Sigmoid colon (tissue), 7 donors: ENCODE data around the gene PAPPA. TPM values are rescaled to one million over a fixed set of nuclear protein-coding genes. Genes with fewer than 3 reads are reported as not detected.

ENCODE experiments used
- DNase-seq: peaks from one replicate; pipeline ENCODE4 v3.0.0-alpha.2; 2019
- H3K27ac ChIP-seq, 4 donors: fragments of 200-600 bp; sonication (generic); one replicate each; pipeline ENCODE4 v1.5.1; 2016 to 2019; ENCODE audit warnings: mild to moderate bottlenecking in 1 of 4
- H3K27me3 ChIP-seq, 3 donors: fragments of 200-600 bp; sonication (generic); one replicate each; pipeline ENCODE4 v1.5.1; 2019; ENCODE audit warnings: mild to moderate bottlenecking in 1 of 3
- H3K36me3 ChIP-seq, 4 donors: fragments of 200-600 bp; sonication (generic); one replicate each; pipeline ENCODE4 v1.5.1; 2016 to 2019
- H3K4me1 ChIP-seq, 4 donors: fragments of 200-600 bp; sonication (generic); one replicate each; pipeline ENCODE4 v1.5.1; 2017 to 2019
- H3K4me3 ChIP-seq, 4 donors: fragments of 200-600 bp; sonication (generic); one replicate each; pipeline ENCODE4 v1.5.1; 2017 to 2019; ENCODE audit warnings: mild to moderate bottlenecking in 2 of 4, moderate library complexity in 1 of 4
- H3K9me3 ChIP-seq, 4 donors: fragments of 200-600 bp in 3 of 4; sonication (generic) in 3 of 4; one replicate each; pipeline versions ENCODE4 v1.5.1 to v1.6.1; 2013 to 2019
- CTCF ChIP-seq, 4 experiments: fragments of 450-650 bp in 3 of 4; fragments of 200-600 bp in 1 of 4; IDR thresholded peaks; one replicate each; pipeline ENCODE4 v1.5.1; 2016 to 2019; ENCODE audit warnings: antibody characterized with exemption in 4 of 4, mild to moderate bottlenecking in 3 of 4, moderate library complexity in 2 of 4
- EP300 ChIP-seq, 4 donors: sonication (generic); formaldehyde crosslinking; IDR thresholded peaks; one replicate each; pipeline ENCODE4 v1.6.1; 2017; ENCODE audit warnings: antibody characterized with exemption in 4 of 4
- POLR2A ChIP-seq, 2 donors: fragments of 450-650 bp; IDR thresholded peaks; one replicate each; pipeline ENCODE4 v1.6.1; 2016; ENCODE audit warnings: antibody characterized with exemption in 2 of 2, mild to moderate bottlenecking in 2 of 2, moderate library complexity in 2 of 2
- POLR2AphosphoS5 ChIP-seq, 4 donors: sonication (generic); formaldehyde crosslinking; IDR thresholded peaks; one replicate each; pipeline ENCODE4 v1.6.1; 2017; ENCODE audit warnings: antibody characterized with exemption in 4 of 4
- WGBS, 2 donors: extraction: QIAGEN DNeasy Blood & Tissue Kit; methylation state at CpG; one replicate each; pipeline ENCODE4 v1.1.7; 2013; 5-methylcytosine and 5-hydroxymethylcytosine counted together
- intact Hi-C: fragments of 100-400 bp; cut with DNase I; formaldehyde crosslinking; loops from one replicate; pipeline ENCODE4 v1.15.1; 2023
- polyA plus RNA-seq, 3 donors: library from polyadenylated mRNA; stranded (reverse); fragments of 200-250 nt; gene quantifications; one replicate each; pipeline ENCODE4 v1.2.3, GENCODE V29; 2013
- total RNA-seq, 4 donors: library from RNA; depleted of rRNA; stranded (reverse); fragments of >200 nt; gene quantifications; one replicate each; pipeline ENCODE4 v1.1.0, GENCODE V29; 2016
- donor health status: healthy with polysubstance abuse.
- donor health status: Bipolar disorder and iron deficiency.
- donor health status: healthy.

The PAPPA gene
- total and polyA plus RNA-seq, 7 donors, result under 0.01 to 6.6 (median 3.6) TPM

GRCh38 chr9:116156621-116157314 lies 3.2 kb downstream of the PAPPA start:
- peaks cover 9 to 55% (median 12%) of the 10 kb centered on the region in 3 donors for H3K27me3 ChIP-seq

GRCh38 chr9:116157436-116158138 lies 4.0 kb downstream of the PAPPA start:
- H3K27ac ChIP-seq, result peak overlapping the region; percentile 70 to 80 (median 75)
- intact Hi-C loops, result loop anchor here (10.0 kb wide), 3 partner anchors 473 to 513 kb away; no protein-coding TSS in a partner anchor

More at GRCh38 chr9:116156621-116157314, 3.2 kb downstream of the PAPPA start:
- peak overlapping the region; percentile 70 to 80 (median 75) for H3K27ac ChIP-seq
- H3K36me3 ChIP-seq, result no peaks in the 10 kb centered on the region
- TF ChIP-seq POLR2A (IDR thresholded peaks at IDR 0.05) (peak in 1 of 2 donors; percentile 18), POLR2AphosphoS5 (IDR thresholded peaks at IDR 0.05) (peak; percentile 15 to 59 (median 29)), EP300 (IDR thresholded peaks at IDR 0.05) (no peak), CTCF (IDR thresholded peaks at IDR 0.05) (no peak)
- intact Hi-C loops, result loop anchor here (10.0 kb wide), 3 partner anchors 472 to 512 kb away; no protein-coding TSS in a partner anchor
- peaks cover 0 to 34% (median 19%) of the 10 kb centered on the region in 4 donors for H3K4me1 ChIP-seq
- H3K9me3 ChIP-seq, result no peaks in the 10 kb centered on the region
- peak; percentile 80 for DNase-seq
- peak overlapping the region in 3 of 4 donors; percentile 27 to 58 (median 28) for H3K4me3 ChIP-seq
- 6 to 12% methylated on average over 24 of the region's 24 CpGs for WGBS, 2 donors

GRCh38 chr9:116160676-116161571 lies 7.3 kb downstream of the PAPPA start:
- Histone ChIP-seq H3K4me3 (no peak overlapping the region), H3K36me3 (no peaks in the 10 kb centered on the region), H3K27me3 (peaks cover 0 to 22% (median 3%) of the 10 kb centered on the region in 3 donors), H3K9me3 (no peaks in the 10 kb centered on the region), H3K4me1 (peaks cover 0 to 10% (median under 1%) of the 10 kb centered on the region in 4 donors), H3K27ac (no peak overlapping the region)
- 57 to 76% methylated on average over 9 of the region's 9 CpGs for WGBS, 2 donors
- intact Hi-C loops, result no loop called here
- TF ChIP-seq POLR2AphosphoS5 (IDR thresholded peaks at IDR 0.05) (no peak), CTCF (IDR thresholded peaks at IDR 0.05) (no peak), EP300 (IDR thresholded peaks at IDR 0.05) (no peak), POLR2A (IDR thresholded peaks at IDR 0.05) (no peak)
- DNase-seq, result no peak

More at GRCh38 chr9:116157436-116158138, 4.0 kb downstream of the PAPPA start:
- H3K36me3 ChIP-seq, result no peaks in the 10 kb centered on the region
- TF ChIP-seq POLR2A (IDR thresholded peaks at IDR 0.05) (no peak), EP300 (IDR thresholded peaks at IDR 0.05) (no peak), CTCF (IDR thresholded peaks at IDR 0.05) (no peak), POLR2AphosphoS5 (IDR thresholded peaks at IDR 0.05) (no peak)
- peaks cover 9 to 52% (median 12%) of the 10 kb centered on the region in 3 donors for H3K27me3 ChIP-seq
- WGBS, 2 donors, result 53 to 76% methylated on average over 6 of the region's 6 CpGs
- DNase-seq, result peak; percentile 58
- peaks cover 0 to 34% (median 19%) of the 10 kb centered on the region in 4 donors for H3K4me1 ChIP-seq
- no peaks in the 10 kb centered on the region for H3K9me3 ChIP-seq
- peak overlapping the region in 2 of 4 donors; percentile 27 to 28 for H3K4me3 ChIP-seq

GRCh38 chr9:116162241-116162781 lies 8.7 kb downstream of the PAPPA start:
- WGBS, 2 donors, result 79 to 80% methylated on average over 5 of the region's 5 CpGs
- Histone ChIP-seq H3K27ac (no peak overlapping the region), H3K9me3 (no peaks in the 10 kb centered on the region), H3K4me3 (no peak overlapping the region), H3K36me3 (no peaks in the 10 kb centered on the region), H3K4me1 (no peaks in the 10 kb centered on the region), H3K27me3 (peaks cover 0 to 11% (median 0%) of the 10 kb centered on the region in 3 donors)
- DNase-seq, result no peak
- TF ChIP-seq EP300 (IDR thresholded peaks at IDR 0.05) (no peak), POLR2A (IDR thresholded peaks at IDR 0.05) (no peak), POLR2AphosphoS5 (IDR thresholded peaks at IDR 0.05) (no peak), CTCF (IDR thresholded peaks at IDR 0.05) (no peak)
- intact Hi-C loops, result no loop called here
